T-helper 2 cell treated with Interferon-gamma antibody and Interleukin-4, amounts not matched to agents 5 μg/mL and 100 μg/mL, for 36 hours (primary cell): ENCODE results near the gene PMEPA1.

ENCODE experiments used
- DNase-seq: peaks from one replicate; pipeline ENCODE4 v3.0.0; 2021; ENCODE audit warnings: low spot score
- H3K27ac Mint-ChIP-seq: one replicate; pipeline ENCODE4 v1.8.0; 2021; ENCODE audit warnings: mild to moderate bottlenecking, mixed read lengths
- H3K27me3 Mint-ChIP-seq: one replicate; pipeline ENCODE4 v1.8.0; 2021; ENCODE audit warnings: low read depth, mixed read lengths
- H3K36me3 Mint-ChIP-seq: one replicate; pipeline ENCODE4 v1.8.0; 2021; ENCODE audit warnings: low read depth, mixed read lengths
- H3K4me1 Mint-ChIP-seq: one replicate; pipeline ENCODE4 v1.8.0; 2021; ENCODE audit warnings: low read depth, mixed read lengths
- H3K4me3 Mint-ChIP-seq: one replicate; pipeline ENCODE4 v1.8.0; 2022; ENCODE audit warnings: mild to moderate bottlenecking, moderate library complexity, mixed read lengths
- H3K9me3 Mint-ChIP-seq: one replicate; pipeline ENCODE4 v1.8.0; 2021; ENCODE audit warnings: mixed read lengths

The PMEPA1 gene, protein sequence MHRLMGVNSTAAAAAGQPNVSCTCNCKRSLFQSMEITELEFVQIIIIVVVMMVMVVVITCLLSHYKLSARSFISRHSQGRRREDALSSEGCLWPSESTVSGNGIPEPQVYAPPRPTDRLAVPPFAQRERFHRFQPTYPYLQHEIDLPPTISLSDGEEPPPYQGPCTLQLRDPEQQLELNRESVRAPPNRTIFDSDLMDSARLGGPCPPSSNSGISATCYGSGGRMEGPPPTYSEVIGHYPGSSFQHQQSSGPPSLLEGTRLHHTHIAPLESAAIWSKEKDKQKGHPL

GRCh38 chr20:57709823-57710799, at the start of gene PMEPA1:
Gene PMEPA1 (minus strand): TSS chr20:57710015. CDS start chr20:57709582, 433 bp downstream.
- peak within 1 kb of the TSS; percentile 20 for H3K27ac Mint-ChIP-seq
- DNase-seq, result peak; percentile 94
- H3K4me3 Mint-ChIP-seq, result peak within 1 kb of the TSS; percentile 78
- peaks cover 5% of the 10 kb centered on the region for H3K4me1 Mint-ChIP-seq
- H3K9me3 Mint-ChIP-seq, result no peaks in the 10 kb centered on the region
- no peaks in the 10 kb centered on the region for H3K36me3 Mint-ChIP-seq
- H3K27me3 Mint-ChIP-seq, result peaks cover 47% of the 10 kb centered on the region

DNA sequence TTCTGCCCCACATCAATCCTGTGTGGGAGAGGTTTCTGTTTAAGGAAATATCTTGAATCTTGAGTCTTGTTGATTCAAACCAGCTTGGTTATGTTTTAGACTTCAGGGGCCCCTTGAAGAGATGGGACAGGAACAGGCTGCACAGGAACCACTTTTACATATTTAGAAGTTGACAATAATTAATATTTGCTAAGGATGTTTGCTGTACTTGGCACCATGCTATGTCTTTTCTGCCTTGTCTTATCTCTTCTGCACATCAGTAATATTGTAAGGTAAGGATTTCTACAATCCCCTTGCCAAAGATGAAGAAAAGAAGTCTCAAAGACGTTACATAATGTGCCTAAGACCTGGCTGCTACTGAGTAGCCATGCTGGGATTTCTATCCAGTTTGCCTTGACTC, 48.0 kb upstream of the PMEPA1 start:
- H3K4me3 Mint-ChIP-seq, result no peak overlapping the region
- H3K36me3 Mint-ChIP-seq, result no peaks in the 10 kb centered on the region
- H3K4me1 Mint-ChIP-seq, result no peaks in the 10 kb centered on the region
- no peaks in the 10 kb centered on the region for H3K9me3 Mint-ChIP-seq
- H3K27ac Mint-ChIP-seq, result no peak overlapping the region
- DNase-seq, result no peak
- H3K27me3 Mint-ChIP-seq, result peaks cover 1% of the 10 kb centered on the region

GRCh38 chr20:57756921-57757320, 47.1 kb upstream of the PMEPA1 start:
- no peak overlapping the region for H3K27ac Mint-ChIP-seq
- no peaks in the 10 kb centered on the region for H3K4me1 Mint-ChIP-seq
- no peak for DNase-seq
- H3K9me3 Mint-ChIP-seq, result no peaks in the 10 kb centered on the region
- H3K27me3 Mint-ChIP-seq, result no peaks in the 10 kb centered on the region
- H3K4me3 Mint-ChIP-seq, result no peak overlapping the region
- no peaks in the 10 kb centered on the region for H3K36me3 Mint-ChIP-seq

DNA sequence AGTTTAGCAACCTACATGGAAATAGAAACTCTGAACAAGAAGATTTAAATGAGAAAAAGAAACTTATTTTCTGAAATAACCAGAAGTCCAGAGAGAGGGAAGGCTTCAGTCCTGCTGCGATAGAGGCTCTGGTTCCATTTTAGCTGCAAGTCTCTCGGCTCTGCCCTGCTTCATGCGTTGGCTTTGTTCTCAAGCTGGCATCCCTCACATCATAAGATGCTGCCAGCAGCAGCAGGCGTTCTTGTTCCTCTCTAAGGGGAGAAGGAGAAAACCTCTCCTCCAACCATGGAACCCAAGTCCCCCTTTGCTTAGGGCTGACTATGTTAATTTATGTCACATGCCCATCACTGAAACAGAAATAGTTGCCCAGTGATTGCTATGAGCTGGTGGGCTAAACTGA, 46.4 kb upstream of the PMEPA1 start:
- H3K9me3 Mint-ChIP-seq, result no peaks in the 10 kb centered on the region
- H3K36me3 Mint-ChIP-seq, result no peaks in the 10 kb centered on the region
- no peak overlapping the region for H3K4me3 Mint-ChIP-seq
- DNase-seq, result no peak
- no peaks in the 10 kb centered on the region for H3K27me3 Mint-ChIP-seq
- no peak overlapping the region for H3K27ac Mint-ChIP-seq
- no peaks in the 10 kb centered on the region for H3K4me1 Mint-ChIP-seq

GRCh38 chr20:57755609-57756008, 45.8 kb upstream of the PMEPA1 start:
- Mint-ChIP-seq H3K4me1 (no peaks in the 10 kb centered on the region), H3K36me3 (no peaks in the 10 kb centered on the region), H3K27me3 (peaks cover under 1% of the 10 kb centered on the region), H3K4me3 (no peak overlapping the region), H3K27ac (no peak overlapping the region), H3K9me3 (no peaks in the 10 kb centered on the region)
- DNase-seq, result no peak

- no peak for DNase-seq
- Mint-ChIP-seq H3K4me3 (no peak overlapping the region), H3K27me3 (peaks cover 7% of the 10 kb centered on the region), H3K36me3 (no peaks in the 10 kb centered on the region), H3K4me1 (peaks cover 1% of the 10 kb centered on the region), H3K27ac (no peak overlapping the region), H3K9me3 (no peaks in the 10 kb centered on the region)
These were observed 44.4 kb upstream of the PMEPA1 start for GRCh38 chr20:57754190-57754589.

DNA sequence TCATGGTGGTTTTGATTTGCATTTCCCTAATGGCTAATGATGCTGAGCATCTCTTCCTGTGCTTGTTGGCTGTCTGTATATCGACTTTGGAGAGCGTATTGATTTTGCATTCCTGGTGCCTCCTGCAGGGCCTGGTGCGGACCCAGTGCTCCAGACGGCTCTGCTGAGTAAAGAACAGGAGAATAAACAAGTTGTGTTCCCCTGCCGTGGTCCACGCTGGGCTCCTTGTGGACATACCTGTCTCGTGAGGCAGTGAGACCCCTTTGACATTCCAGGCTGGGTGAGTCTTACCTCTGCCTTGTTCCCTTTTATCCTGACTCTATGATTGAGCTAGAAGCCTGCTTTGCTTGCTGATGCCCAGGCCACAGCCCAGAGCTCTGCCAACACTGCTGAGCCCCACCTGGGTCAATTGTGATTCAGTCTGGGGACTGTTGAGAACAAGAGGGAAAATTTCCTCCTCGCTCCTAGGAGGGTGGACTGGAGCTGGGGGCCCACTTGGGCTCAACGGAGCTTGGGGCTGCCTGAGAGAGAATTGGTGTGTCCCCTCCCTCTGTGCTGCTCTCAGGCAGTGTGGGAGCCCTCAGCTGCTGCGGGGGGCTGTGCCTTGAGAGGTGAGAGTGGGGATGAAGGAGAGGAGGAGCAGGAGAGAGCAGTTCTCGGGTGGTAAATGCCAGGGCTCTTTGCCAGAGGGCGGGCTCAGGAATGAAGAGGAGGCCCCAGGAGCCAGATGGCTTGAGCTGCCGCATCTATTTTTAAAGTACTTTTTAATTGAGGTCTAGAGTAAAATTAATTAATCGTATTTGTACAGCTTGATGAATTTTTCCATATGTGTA, 43.7 kb upstream of the PMEPA1 start:
- Mint-ChIP-seq H3K4me3 (no peak overlapping the region), H3K4me1 (peaks cover 6% of the 10 kb centered on the region), H3K27ac (no peak overlapping the region), H3K9me3 (no peaks in the 10 kb centered on the region), H3K36me3 (no peaks in the 10 kb centered on the region), H3K27me3 (peaks cover 14% of the 10 kb centered on the region)
- no peak for DNase-seq

GRCh38 chr20:57751411-57751810, 41.6 kb upstream of the PMEPA1 start:
- Mint-ChIP-seq H3K4me3 (no peak overlapping the region), H3K9me3 (no peaks in the 10 kb centered on the region), H3K4me1 (peaks cover 8% of the 10 kb centered on the region), H3K36me3 (no peaks in the 10 kb centered on the region), H3K27me3 (peaks cover 21% of the 10 kb centered on the region), H3K27ac (no peak overlapping the region)
- no peak for DNase-seq

GRCh38 chr20:57749869-57750268, 40.1 kb upstream of the PMEPA1 start:
- DNase-seq, result no peak
- H3K36me3 Mint-ChIP-seq, result no peaks in the 10 kb centered on the region
- no peak overlapping the region for H3K4me3 Mint-ChIP-seq
- H3K4me1 Mint-ChIP-seq, result peaks cover 8% of the 10 kb centered on the region
- H3K9me3 Mint-ChIP-seq, result no peaks in the 10 kb centered on the region
- no peak overlapping the region for H3K27ac Mint-ChIP-seq
- H3K27me3 Mint-ChIP-seq, result peaks cover 23% of the 10 kb centered on the region

DNA sequence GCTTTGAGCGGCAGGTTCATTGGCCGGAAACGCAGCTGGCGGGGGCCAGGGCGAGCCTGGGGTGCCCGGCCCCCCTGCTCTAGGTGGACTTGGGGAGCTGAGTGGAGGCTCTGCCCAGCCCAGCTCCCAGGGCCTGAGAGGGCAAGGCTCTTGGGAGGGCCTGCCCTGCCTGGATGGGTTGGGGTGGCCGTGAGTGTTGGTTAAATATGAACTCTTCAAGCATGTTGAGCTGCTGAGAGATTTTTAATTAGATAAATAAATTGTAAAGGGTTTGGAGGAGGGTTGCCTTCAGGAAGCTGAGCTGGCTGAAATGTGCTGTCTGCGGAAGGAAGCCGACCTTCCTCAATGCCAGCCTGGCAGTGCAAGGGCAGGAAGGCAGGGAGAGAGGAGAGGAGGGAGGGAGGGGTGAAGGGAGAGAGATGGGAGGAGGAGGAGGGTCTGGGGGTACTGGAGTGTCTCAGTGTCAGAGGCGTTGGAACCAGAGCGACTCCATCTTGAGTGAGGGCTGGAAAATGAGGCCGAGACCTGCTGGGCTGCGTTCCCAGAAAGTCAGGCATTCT, 39.4 kb upstream of the PMEPA1 start:
- Mint-ChIP-seq H3K4me1 (peaks cover 8% of the 10 kb centered on the region), H3K4me3 (peak overlapping the region; percentile 56), H3K27me3 (peaks cover 23% of the 10 kb centered on the region), H3K27ac (no peak overlapping the region), H3K9me3 (no peaks in the 10 kb centered on the region), H3K36me3 (no peaks in the 10 kb centered on the region)
- no peak for DNase-seq

GRCh38 chr20:57748601-57749130, 38.9 kb upstream of the PMEPA1 start:
- Mint-ChIP-seq H3K4me1 (peaks cover 8% of the 10 kb centered on the region), H3K27ac (no peak overlapping the region), H3K4me3 (peak overlapping the region; percentile 56), H3K36me3 (no peaks in the 10 kb centered on the region), H3K27me3 (peaks cover 23% of the 10 kb centered on the region), H3K9me3 (no peaks in the 10 kb centered on the region)
- DNase-seq, result peak; percentile 44

DNA sequence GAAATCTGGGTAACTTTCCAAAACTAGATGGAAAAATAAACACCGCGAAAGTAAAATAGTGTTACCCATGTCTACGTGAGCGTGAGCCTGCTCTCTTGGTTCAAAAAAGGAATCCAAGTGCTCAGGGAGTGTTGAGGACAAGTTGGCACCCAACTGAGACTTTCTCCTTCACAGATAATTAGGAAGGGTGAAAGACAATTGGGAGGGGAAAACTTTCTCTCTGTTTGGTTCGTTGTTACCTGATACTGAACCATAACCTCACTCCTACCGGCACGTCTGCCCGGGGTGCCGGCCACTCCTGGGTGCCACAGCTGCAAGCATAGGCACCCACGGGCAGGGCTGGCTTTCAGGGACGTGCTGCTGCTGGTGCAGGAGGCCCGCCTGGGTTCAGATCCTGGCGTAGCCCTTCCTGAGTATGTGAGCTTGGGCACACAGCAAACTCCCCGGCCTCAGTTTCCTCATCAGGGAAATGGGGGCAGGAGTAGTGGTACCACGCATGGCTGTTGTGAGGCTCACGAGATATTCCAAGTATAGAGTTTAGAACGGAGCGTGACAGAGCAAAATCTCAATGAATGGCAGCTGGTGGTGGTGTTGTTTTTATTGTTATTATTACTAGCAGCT, 38.2 kb upstream of the PMEPA1 start:
- DNase-seq, result no peak
- Mint-ChIP-seq H3K4me3 (no peak overlapping the region), H3K9me3 (no peaks in the 10 kb centered on the region), H3K27ac (no peak overlapping the region), H3K27me3 (peaks cover 23% of the 10 kb centered on the region), H3K36me3 (no peaks in the 10 kb centered on the region), H3K4me1 (peaks cover 8% of the 10 kb centered on the region)

DNA sequence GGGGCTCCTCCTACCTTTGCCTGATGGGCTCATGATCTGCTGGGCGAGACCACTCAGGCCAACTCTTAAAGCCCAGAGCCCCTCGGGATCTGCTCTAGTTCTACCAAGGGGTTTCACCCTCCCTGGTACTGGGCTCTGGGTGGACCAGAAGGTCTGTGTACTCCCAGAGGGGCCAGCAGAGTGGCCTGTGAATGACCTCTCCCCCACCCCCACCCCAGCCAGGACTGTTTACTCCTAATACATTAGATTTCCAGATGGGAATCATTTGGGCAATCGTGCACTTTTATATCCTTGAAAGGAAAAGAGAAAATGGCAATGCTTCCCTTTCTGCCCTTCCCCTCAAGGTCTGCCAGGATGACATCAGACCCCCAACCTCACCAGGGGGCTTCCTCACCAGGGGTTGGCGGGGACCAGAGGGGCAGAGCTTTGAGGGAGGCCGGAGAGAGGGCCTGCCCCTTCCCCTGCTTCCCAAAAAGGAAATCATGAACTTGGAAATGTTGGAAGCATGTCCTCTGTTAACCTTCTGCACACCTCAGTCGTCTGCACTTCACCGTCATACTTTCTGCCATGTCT, 37.1 kb upstream of the PMEPA1 start:
- no peaks in the 10 kb centered on the region for H3K36me3 Mint-ChIP-seq
- no peak overlapping the region for H3K27ac Mint-ChIP-seq
- peaks cover 8% of the 10 kb centered on the region for H3K4me1 Mint-ChIP-seq
- H3K4me3 Mint-ChIP-seq, result no peak overlapping the region
- H3K9me3 Mint-ChIP-seq, result no peaks in the 10 kb centered on the region
- DNase-seq, result no peak
- H3K27me3 Mint-ChIP-seq, result peaks cover 23% of the 10 kb centered on the region
